Measurements from ENCODE around the gene GSTP1. TPM values are rescaled to one million over a fixed set of nuclear protein-coding genes. Genes with fewer than 3 reads are reported as not detected.
"Not testable (repeated sequence)": the region's sequence is repeated elsewhere in the genome, so short reads cannot be mapped to it uniquely, and the experiment has no call there.

GSTP1 gene
- polyA plus RNA-seq, 1 experiment = 716 TPM

- no peaks in the 10 kb centered on the region; the same call in 1 of the 2 replicates for H3K9me3 ChIP-seq (ENCODE audit: control insufficient read depth, insufficient read depth, low read length)
- no peak overlapping the region for H3K4me3 ChIP-seq (ENCODE audit: low read depth, low read length)
- no peak overlapping the region for H3K27ac ChIP-seq (ENCODE audit: low read depth, low read length)
- no peak for DNase-seq (ENCODE audit: low read depth, low spot score)
- H3K27me3 ChIP-seq (ENCODE audit: control insufficient read depth, insufficient read depth, low read length) = peaks cover 25% of the 10 kb centered on the region
- ChIA-PET POLR2A (interaction anchor here (0.6 kb wide), 1 partner anchor 17 kb away, joined by 3 read pairs; no protein-coding TSS in a partner anchor), CTCF (interaction anchor here (6.6 kb wide), 1 partner anchor 13 kb away, joined by 44 read pairs; the partner anchor contains the start of gene NUDT8)
- no peak for TF ChIP-seq CTCF (IDR thresholded peaks at IDR 0.05; ENCODE audit: low read depth, low read length)
These were observed 33.0 kb downstream of the GSTP1 start for GRCh38 chr11:67616431-67617242.

- POLR2A ChIA-PET = no interaction called here
These were observed 33.8 kb downstream of the GSTP1 start for GRCh38 chr11:67617243-67617953.

GRCh38 chr11:67618901-67619659, 35.5 kb downstream of the GSTP1 start:
- H3K27me3 ChIP-seq (ENCODE audit: control insufficient read depth, insufficient read depth, low read length) = peaks cover 25% of the 10 kb centered on the region
- DNase-seq (ENCODE audit: low read depth, low spot score); H3K27ac ChIP-seq (ENCODE audit: low read depth, low read length); POLR2A ChIA-PET; H3K4me3 ChIP-seq (ENCODE audit: low read depth, low read length); H3K9me3 ChIP-seq (ENCODE audit: control insufficient read depth, insufficient read depth, low read length): not testable (repeated sequence)
- CTCF ChIA-PET = interaction anchor here (1.6 kb wide), 1 partner anchor 11 kb away, joined by 5 read pairs; the partner anchor contains the start of gene NUDT8

More at GRCh38 chr11:67617243-67617953, 33.8 kb downstream of the GSTP1 start:
- H3K9me3 ChIP-seq (ENCODE audit: control insufficient read depth, insufficient read depth, low read length) = no peaks in the 10 kb centered on the region; the same call in 1 of the 2 replicates
- DNase-seq (ENCODE audit: low read depth, low spot score) = no peak
- no peak overlapping the region for H3K27ac ChIP-seq (ENCODE audit: low read depth, low read length)
- H3K4me3 ChIP-seq (ENCODE audit: low read depth, low read length) = no peak overlapping the region
- CTCF ChIA-PET = interaction anchor here (6.6 kb wide), 1 partner anchor 12 kb away, joined by 44 read pairs; the partner anchor contains the start of gene NUDT8
- H3K27me3 ChIP-seq (ENCODE audit: control insufficient read depth, insufficient read depth, low read length) = peaks cover 25% of the 10 kb centered on the region
- no peak for TF ChIP-seq CTCF (IDR thresholded peaks at IDR 0.05; ENCODE audit: low read depth, low read length)

- not testable (repeated sequence) for DNase-seq (ENCODE audit: low read depth, low spot score); H3K4me3 ChIP-seq (ENCODE audit: low read depth, low read length); H3K9me3 ChIP-seq (ENCODE audit: control insufficient read depth, insufficient read depth, low read length); H3K27ac ChIP-seq (ENCODE audit: low read depth, low read length)
- CTCF ChIA-PET = interaction anchor here (1.6 kb wide), 1 partner anchor 10 kb away, joined by 5 read pairs; the partner anchor contains the start of gene NUDT8
- POLR2A ChIA-PET = interaction anchor here (0.8 kb wide), 1 partner anchor 11 kb away, joined by 4 read pairs; no protein-coding TSS in a partner anchor
- peaks cover 25% of the 10 kb centered on the region for H3K27me3 ChIP-seq (ENCODE audit: control insufficient read depth, insufficient read depth, low read length)
These were observed 36.3 kb downstream of the GSTP1 start for GRCh38 chr11:67619683-67620618.

GRCh38 chr11:67620621-67621020, 37.0 kb downstream of the GSTP1 start:
- CTCF ChIA-PET = interaction anchor here (1.6 kb wide), 1 partner anchor 9 kb away, joined by 5 read pairs; the partner anchor contains the start of gene NUDT8
- H3K9me3 ChIP-seq (ENCODE audit: control insufficient read depth, insufficient read depth, low read length); H3K27ac ChIP-seq (ENCODE audit: low read depth, low read length); H3K4me3 ChIP-seq (ENCODE audit: low read depth, low read length); DNase-seq (ENCODE audit: low read depth, low spot score): not testable (repeated sequence)
- peaks cover 18% of the 10 kb centered on the region for H3K27me3 ChIP-seq (ENCODE audit: control insufficient read depth, insufficient read depth, low read length)
- POLR2A ChIA-PET = interaction anchor here (0.8 kb wide), 1 partner anchor 12 kb away, joined by 4 read pairs; no protein-coding TSS in a partner anchor

GRCh38 chr11:67621928-67622327, 38.3 kb downstream of the GSTP1 start:
- POLR2A ChIA-PET; H3K27me3 ChIP-seq (ENCODE audit: control insufficient read depth, insufficient read depth, low read length); CTCF ChIA-PET; DNase-seq (ENCODE audit: low read depth, low spot score); H3K27ac ChIP-seq (ENCODE audit: low read depth, low read length); H3K4me3 ChIP-seq (ENCODE audit: low read depth, low read length); H3K9me3 ChIP-seq (ENCODE audit: control insufficient read depth, insufficient read depth, low read length): not testable (repeated sequence)

- H3K9me3 ChIP-seq (ENCODE audit: control insufficient read depth, insufficient read depth, low read length); CTCF ChIA-PET; H3K27ac ChIP-seq (ENCODE audit: low read depth, low read length); POLR2A ChIA-PET; DNase-seq (ENCODE audit: low read depth, low spot score); H3K27me3 ChIP-seq (ENCODE audit: control insufficient read depth, insufficient read depth, low read length); H3K4me3 ChIP-seq (ENCODE audit: low read depth, low read length): not testable (repeated sequence)
These were observed 39.3 kb downstream of the GSTP1 start for GRCh38 chr11:67622905-67623304.

GRCh38 chr11:67623795-67624194, 40.2 kb downstream of the GSTP1 start:
- H3K27me3 ChIP-seq (ENCODE audit: control insufficient read depth, insufficient read depth, low read length); DNase-seq (ENCODE audit: low read depth, low spot score); POLR2A ChIA-PET; CTCF ChIA-PET; H3K27ac ChIP-seq (ENCODE audit: low read depth, low read length); H3K9me3 ChIP-seq (ENCODE audit: control insufficient read depth, insufficient read depth, low read length); H3K4me3 ChIP-seq (ENCODE audit: low read depth, low read length): not testable (repeated sequence)
